LNCAP (cell line): ENCODE measurements around the gene ADAM12.

Experiments
- TF ChIP-seq, protein P1 (sequence below): fragments of 450-650 bp; IDR thresholded peaks from 2 replicates; pipeline ENCODE4 v1.5.1; 2017; ENCODE audit warnings: mild to moderate bottlenecking

ADAM12 gene

GRCh38 chr10:126204320-126204719 lies 184.0 kb downstream of the ADAM12 start:
- TF ChIP-seq, protein P1, sequence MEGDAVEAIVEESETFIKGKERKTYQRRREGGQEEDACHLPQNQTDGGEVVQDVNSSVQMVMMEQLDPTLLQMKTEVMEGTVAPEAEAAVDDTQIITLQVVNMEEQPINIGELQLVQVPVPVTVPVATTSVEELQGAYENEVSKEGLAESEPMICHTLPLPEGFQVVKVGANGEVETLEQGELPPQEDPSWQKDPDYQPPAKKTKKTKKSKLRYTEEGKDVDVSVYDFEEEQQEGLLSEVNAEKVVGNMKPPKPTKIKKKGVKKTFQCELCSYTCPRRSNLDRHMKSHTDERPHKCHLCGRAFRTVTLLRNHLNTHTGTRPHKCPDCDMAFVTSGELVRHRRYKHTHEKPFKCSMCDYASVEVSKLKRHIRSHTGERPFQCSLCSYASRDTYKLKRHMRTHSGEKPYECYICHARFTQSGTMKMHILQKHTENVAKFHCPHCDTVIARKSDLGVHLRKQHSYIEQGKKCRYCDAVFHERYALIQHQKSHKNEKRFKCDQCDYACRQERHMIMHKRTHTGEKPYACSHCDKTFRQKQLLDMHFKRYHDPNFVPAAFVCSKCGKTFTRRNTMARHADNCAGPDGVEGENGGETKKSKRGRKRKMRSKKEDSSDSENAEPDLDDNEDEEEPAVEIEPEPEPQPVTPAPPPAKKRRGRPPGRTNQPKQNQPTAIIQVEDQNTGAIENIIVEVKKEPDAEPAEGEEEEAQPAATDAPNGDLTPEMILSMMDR, result no peak

DNA sequence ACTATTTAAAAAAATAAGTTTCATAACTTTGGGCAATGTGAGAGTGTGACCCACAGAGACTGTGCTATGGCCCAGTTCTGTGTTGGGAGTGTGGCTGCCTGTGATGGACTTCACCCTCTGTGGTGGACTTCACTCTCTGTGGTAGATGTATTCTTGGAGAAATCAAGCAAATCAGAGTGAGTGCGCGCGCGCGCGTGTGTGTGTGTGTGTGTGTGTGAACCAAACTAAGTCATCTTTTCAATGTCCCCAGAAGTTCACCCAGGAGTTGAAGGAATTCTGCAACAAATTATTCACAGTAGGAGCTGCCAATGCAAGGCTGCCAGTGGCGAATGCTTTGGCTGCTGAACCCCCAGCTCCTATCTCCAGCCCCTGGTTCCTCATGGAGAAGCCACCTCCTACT lies 184.5 kb downstream of the ADAM12 start:
- TF ChIP-seq, protein P1, result no peak

DNA sequence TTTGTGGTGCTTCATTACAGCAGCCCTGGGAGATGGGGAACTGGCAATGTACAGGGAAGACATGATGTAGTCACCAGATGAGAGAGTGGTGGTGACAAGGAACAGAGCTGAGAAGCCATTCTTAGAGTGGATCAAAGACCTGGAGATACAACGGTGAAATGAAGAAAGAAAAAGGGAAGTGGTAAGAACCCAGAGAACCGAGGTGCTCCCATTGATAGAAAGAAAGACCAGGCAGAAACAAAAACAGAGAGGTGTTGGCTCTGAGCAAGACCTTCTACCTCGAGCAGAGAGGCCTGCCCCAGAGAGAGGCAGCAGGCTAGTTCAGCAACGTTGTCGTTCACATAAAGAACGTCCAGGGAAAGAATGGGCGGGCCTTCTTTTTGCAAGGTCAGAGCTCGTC lies 186.7 kb downstream of the ADAM12 start:
- TF ChIP-seq, protein P1, result no peak

DNA sequence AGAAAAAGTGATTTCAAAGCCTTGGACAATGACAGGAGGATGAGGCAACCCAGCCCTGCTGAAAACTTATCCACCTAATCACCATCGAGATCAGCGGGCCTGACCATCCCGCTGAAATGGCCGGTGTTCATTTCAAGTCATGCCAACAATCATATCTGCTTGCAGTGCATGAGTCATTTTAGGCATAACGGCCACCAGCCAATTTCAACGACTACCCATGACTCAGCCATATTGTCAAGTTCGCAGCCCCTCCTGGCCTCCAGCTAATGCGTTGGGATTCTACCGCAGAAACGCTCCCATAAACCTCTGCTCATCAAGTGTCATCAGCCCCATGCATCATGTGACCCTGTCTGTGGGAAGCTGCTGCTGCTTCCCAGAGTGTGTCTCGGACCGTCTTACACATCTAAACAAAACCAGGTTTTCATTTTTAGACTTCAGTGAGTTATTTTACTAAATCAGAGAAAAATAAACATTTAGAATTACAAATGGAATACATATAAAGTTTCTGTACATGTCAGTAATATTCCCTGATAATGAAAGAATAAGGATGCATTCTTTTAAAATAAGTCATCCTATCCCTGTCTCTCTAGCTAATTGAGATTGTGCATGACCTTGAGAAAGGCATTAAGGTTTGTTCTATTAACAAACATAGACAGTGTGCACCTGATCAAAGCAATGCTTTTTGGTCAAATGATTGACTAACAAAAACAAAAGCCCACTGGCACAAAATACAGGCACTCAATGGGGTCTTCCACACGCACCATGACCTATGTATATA lies 188.9 kb downstream of the ADAM12 start:
- TF ChIP-seq, protein P1, result no peak

DNA sequence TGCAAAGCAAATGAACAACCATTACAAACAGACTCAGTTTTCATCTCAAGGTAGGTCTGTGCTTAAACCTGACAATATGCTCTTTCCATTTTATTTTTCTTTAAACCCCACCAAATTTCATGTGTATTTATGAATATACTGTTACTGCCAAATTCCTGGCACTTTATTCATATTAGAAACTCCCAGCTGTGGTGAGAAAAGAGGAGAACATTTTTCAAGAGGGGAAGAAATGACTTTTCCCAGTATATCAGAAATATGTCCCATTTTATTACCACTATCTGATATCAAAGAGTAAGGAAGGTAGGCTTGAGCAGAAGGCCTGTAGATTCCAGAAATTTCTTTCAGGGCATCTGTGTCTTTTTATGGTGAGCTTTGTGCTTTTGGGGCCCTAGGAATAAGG lies 189.6 kb downstream of the ADAM12 start:
- TF ChIP-seq, protein P1, result no peak

- TF ChIP-seq, protein P1, result no peak
These were observed 191.2 kb downstream of the ADAM12 start for GRCh38 chr10:126197036-126197543.

- TF ChIP-seq, protein P1, result no peak
These were observed 192.0 kb downstream of the ADAM12 start for GRCh38 chr10:126196281-126196680.
